Lower lobe of right lung (tissue), 2 donors: Measurements from ENCODE around the gene MEGF11. TPM values are rescaled to one million over a fixed set of nuclear protein-coding genes. Genes with fewer than 3 reads are reported as not detected.

Experiments
- ATAC-seq, 2 donors: fragments of 200-7000 bp; cut with Tn5 transposase; one replicate each; pipeline ENCODE4 v1.9.1; 2020 to 2022; ENCODE audit warnings: mild to moderate bottlenecking in 2 of 2, moderate library complexity in 2 of 2
- DNase-seq: peaks from one replicate; pipeline ENCODE4 v3.0.0-alpha.2; 2020
- H3K27ac ChIP-seq: fragments of 200-600 bp; one replicate; pipeline ENCODE4 v1.8.0; 2022
- H3K27me3 ChIP-seq: fragments of 200-600 bp; one replicate; pipeline ENCODE4 v1.8.0; 2022; ENCODE audit warnings: low read depth
- H3K36me3 ChIP-seq: fragments of 200-600 bp; one replicate; pipeline ENCODE4 v1.8.0; 2022; ENCODE audit warnings: mild to moderate bottlenecking
- H3K4me1 ChIP-seq: fragments of 200-600 bp; one replicate; pipeline ENCODE4 v1.8.0; 2022
- H3K4me3 ChIP-seq: fragments of 200-600 bp; one replicate; pipeline ENCODE4 v1.8.0; 2022; ENCODE audit warnings: mild to moderate bottlenecking
- H3K9me3 ChIP-seq: fragments of 200-600 bp; one replicate; pipeline ENCODE4 v1.8.0; 2022
- intact Hi-C: fragments of 100-400 bp; cut with DNase I; formaldehyde crosslinking; loops from one replicate; pipeline ENCODE4 v1.11.0; 2022
- total RNA-seq: library from RNA; stranded (reverse); fragmentation: NEBNext Ultra II Directional; extraction: Animal tissue kit (Norgen Biotek cat#: 25700); gene quantifications from one replicate; pipeline ENCODE4 v1.2.1, GENCODE V29; 2021
- TF ChIP-seq, protein P1 (sequence below): fragments of 200-600 bp; IDR thresholded peaks from one replicate; pipeline ENCODE4 v1.8.0; 2022; ENCODE audit warnings: antibody characterized with exemption, mild to moderate bottlenecking
- donor health status: DM: no; HTN: yes; CAD: no; lungs with severe emphysema.

The MEGF11 gene
- total RNA-seq, 1 donor from 2014 or later, result not detected

DNA sequence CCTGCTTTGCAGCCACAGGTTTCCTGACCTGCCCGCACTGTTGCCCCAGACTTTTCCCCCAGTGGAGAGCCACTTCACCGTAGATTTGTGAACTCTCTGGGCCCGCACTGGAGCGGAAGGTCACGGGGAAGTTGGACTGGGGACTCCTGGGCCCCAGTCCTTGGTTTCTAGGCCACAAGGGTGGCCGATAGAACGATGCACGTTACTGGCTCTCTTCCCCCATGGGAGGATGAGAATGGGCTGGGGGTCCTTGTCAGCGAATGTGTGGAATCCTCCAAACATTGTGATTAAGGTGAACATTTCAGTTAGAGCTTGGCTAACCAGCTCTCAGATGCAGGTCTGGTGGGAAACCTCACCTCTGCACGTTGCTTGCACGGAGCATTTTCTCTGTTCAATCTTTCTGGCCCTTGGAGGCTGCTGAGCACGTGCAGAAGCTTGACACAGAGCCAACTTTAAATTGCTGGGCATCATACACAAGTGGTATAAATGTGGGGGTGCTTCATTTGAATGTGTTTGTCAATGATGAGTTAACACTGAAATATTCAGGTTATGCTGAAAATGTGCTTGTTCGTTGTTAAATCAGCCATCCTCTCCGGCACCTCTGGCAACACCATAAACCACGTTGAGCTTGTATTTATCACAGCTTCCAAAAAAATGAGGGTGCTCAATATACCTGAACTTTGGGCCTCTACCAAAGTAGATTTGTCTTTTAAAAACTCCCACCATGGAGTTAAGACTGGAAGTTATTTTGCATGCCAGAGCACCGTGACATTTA lies 40.8 kb upstream of the MEGF11 start:
- peak; percentile 72 for DNase-seq
- intact Hi-C loops, result no loop called here
- TF ChIP-seq, protein P1, sequence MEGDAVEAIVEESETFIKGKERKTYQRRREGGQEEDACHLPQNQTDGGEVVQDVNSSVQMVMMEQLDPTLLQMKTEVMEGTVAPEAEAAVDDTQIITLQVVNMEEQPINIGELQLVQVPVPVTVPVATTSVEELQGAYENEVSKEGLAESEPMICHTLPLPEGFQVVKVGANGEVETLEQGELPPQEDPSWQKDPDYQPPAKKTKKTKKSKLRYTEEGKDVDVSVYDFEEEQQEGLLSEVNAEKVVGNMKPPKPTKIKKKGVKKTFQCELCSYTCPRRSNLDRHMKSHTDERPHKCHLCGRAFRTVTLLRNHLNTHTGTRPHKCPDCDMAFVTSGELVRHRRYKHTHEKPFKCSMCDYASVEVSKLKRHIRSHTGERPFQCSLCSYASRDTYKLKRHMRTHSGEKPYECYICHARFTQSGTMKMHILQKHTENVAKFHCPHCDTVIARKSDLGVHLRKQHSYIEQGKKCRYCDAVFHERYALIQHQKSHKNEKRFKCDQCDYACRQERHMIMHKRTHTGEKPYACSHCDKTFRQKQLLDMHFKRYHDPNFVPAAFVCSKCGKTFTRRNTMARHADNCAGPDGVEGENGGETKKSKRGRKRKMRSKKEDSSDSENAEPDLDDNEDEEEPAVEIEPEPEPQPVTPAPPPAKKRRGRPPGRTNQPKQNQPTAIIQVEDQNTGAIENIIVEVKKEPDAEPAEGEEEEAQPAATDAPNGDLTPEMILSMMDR, result no peak
- Histone ChIP-seq H3K36me3 (peaks cover 13% of the 10 kb centered on the region), H3K4me3 (peak overlapping the region; percentile 81), H3K9me3 (no peaks in the 10 kb centered on the region), H3K27ac (peak overlapping the region; percentile 94), H3K4me1 (peaks cover 29% of the 10 kb centered on the region), H3K27me3 (no peaks in the 10 kb centered on the region)
- ATAC-seq, result peak; percentile 67 to 75

DNA sequence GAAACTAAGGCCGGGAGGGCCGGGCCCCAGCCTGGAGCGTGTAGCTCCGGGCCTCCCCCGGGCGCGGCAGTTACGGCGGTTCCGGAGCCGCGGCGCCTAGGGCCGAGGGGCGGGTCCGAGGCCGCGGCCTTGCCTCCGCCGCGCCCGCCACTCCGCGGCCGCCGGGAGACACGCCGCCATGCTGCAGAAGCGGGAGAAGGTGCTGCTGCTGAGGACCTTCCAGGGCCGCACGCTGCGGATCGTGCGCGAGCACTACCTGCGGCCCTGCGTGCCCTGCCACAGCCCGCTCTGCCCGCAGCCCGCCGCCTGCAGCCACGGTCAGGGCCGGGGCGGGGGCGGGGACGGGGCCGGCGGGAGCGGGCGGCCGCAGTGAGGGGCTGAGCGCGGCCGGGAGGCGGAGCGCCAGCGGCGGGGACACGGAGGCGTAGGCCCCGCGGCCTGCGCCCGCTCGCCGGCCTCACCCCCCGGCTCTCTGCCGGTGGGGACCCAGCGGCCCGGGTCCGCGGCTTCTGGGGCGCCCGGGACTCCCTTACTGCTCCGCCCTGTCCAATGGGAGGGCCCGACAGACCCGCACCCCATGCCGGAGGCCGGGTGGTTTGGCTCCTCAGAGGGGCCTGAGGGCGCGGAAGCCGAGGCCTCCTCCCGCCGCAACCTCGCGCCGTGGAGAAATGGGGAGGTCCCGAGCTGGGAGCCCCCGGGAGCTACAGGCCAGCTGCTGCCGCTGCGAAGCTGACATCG lies 40.0 kb upstream of the MEGF11 start, which contains the start of gene DIS3L:
Gene DIS3L (plus strand): TSS at position 150 of the 738 bp plus-strand sequence. CDS start 29 bp downstream, at position 179.
- no peaks in the 10 kb centered on the region for H3K27me3 ChIP-seq
- H3K27ac ChIP-seq, result peak within 1 kb of the TSS; percentile 94
- H3K9me3 ChIP-seq, result no peaks in the 10 kb centered on the region
- peaks cover 29% of the 10 kb centered on the region for H3K4me1 ChIP-seq
- DNase-seq (peak; percentile 76), ATAC-seq (peak; percentile 93 to 95)
- TF ChIP-seq, protein P1, result no peak
- intact Hi-C loops, result no loop called here
- peak within 1 kb of the TSS; percentile 81 for H3K4me3 ChIP-seq
- peaks cover 13% of the 10 kb centered on the region for H3K36me3 ChIP-seq

DNA sequence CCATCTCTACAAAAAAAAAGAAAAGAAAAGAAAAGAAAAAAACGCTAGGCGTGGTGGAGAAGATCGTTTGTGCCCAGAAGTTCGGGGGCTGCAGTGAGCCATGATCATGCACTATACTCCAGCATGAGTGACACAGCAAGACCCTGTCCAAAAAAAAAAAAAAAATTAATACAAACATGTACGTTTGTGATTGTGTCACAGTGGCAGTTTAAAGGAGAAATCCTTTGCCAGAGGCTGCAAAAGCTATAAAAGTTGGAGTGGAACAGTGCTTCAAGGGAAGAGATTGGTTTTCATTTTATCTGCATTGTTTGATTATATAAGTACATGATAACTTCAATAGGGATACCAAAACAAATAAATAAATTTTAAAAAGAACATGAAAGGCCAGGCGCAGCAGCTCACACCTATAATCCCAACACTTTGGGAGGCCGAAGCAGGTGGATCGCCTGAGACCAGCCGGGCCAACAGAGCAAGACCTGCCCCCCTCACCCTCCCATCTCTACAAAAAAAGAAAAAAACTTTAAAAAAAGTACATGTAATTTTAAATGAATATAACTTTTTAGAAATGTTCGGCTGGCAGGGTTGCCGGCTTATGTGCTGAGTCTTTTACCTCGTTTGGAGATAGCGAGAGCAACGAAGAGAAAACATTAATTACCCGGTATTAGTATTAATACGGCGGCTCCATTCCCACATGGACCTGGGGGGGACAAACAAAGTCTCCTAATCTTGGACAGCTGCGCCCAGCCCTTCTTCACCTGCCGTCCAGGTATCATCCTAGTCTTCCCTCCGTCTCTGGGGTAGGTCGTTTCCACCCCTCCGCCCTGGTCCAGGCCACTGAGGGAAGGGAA lies 39.2 kb upstream of the MEGF11 start:
- ATAC-seq (peak in 1 of 2 donors; percentile 55), DNase-seq (no peak)
- Histone ChIP-seq H3K27ac (peak overlapping the region; percentile 94), H3K36me3 (peaks cover 10% of the 10 kb centered on the region), H3K9me3 (no peaks in the 10 kb centered on the region), H3K4me1 (peaks cover 33% of the 10 kb centered on the region), H3K4me3 (peak overlapping the region; percentile 81), H3K27me3 (no peaks in the 10 kb centered on the region)
- TF ChIP-seq, protein P1, result no peak
- intact Hi-C loops, result no loop called here

DNA sequence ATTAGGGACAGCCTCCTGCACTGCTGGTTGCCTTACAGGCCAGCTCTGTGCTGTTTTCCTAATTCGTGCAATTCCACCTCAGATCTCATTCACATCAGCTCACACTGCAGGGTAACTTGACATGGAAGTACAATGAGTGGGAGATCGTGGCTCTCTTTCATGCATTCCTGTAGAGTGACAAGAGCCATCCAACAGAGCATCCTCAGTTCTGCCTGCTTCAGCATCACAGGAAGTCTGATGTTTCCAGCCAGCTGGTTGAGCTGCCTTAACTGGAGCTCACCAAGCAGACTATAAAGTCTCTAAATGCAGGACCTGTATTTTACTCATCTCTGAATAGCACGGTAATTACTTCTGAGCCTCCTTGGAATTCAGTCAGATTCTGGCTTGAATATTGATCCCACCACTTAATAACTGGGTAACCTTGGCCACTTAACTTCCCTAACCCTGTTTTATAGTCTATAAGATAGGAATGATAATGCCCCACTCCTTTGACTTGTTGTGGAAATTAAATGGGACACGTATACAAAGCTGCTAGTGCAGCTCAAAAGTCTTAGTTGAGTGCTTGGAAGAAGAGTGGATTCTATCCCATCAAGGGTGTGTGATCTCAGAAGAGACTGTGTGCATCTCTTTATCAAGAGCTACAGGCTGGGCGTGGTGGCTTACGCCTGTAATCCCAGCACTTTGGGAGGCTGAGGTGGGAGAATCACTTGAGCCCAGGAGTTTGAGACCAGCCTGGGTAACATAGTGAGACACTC lies 38.4 kb upstream of the MEGF11 start:
- intact Hi-C loops, result no loop called here
- no peak overlapping the region for H3K4me3 ChIP-seq
- DNase-seq, result no peak

More for the DNA sequence above, 38.4 kb upstream of the MEGF11 start:
- peaks cover 35% of the 10 kb centered on the region for H3K4me1 ChIP-seq
- ATAC-seq, result no peak
- H3K36me3 ChIP-seq, result peaks cover 4% of the 10 kb centered on the region
- TF ChIP-seq, protein P1, result no peak
- H3K27me3 ChIP-seq, result no peaks in the 10 kb centered on the region
- H3K9me3 ChIP-seq, result no peaks in the 10 kb centered on the region
- H3K27ac ChIP-seq, result peak overlapping the region; percentile 94
